ENCODE measurements around the gene LNX2. TPM values are rescaled to one million over a fixed set of nuclear protein-coding genes. Genes with fewer than 3 reads are reported as not detected.

LNX2 gene
- total and polyA plus RNA-seq, 12 donors: 2.9 to 26.5 (median 16.6) TPM

DNA sequence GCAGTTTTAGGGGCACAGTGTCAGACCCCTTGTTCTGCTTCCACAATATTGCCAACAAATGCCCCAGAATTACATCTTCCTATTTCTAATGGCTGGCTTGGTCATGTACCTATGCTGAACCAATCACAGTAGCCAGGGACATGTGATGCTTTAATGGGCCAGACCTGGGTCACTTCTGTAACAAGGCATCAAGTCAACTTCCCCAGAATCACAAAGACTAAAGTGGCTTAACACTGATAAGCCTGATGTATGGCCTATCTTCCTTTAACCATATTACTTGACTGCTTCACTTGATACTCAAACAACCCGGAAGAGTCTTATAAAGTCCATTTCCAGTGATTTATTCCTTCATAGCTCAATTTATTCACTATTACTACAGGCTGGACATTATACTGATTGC, 19.6 kb downstream of the LNX2 start:
- no peak overlapping the region for H3K4me3 ChIP-seq
- WGBS, 4 donors: 92 to 100% (median 94%) methylated on average over 1 of the region's 1 CpG
- peaks cover 21 to 31% of the 10 kb centered on the region in 2 donors for H3K4me1 ChIP-seq (replicated peaks in 1 of 2)
- no peaks in the 10 kb centered on the region for H3K36me3 ChIP-seq (replicated peaks in 1 of 2)
- no peaks in the 10 kb centered on the region for H3K9me3 ChIP-seq (replicated peaks in 1 of 3)
- TF ChIP-seq, protein P1, sequence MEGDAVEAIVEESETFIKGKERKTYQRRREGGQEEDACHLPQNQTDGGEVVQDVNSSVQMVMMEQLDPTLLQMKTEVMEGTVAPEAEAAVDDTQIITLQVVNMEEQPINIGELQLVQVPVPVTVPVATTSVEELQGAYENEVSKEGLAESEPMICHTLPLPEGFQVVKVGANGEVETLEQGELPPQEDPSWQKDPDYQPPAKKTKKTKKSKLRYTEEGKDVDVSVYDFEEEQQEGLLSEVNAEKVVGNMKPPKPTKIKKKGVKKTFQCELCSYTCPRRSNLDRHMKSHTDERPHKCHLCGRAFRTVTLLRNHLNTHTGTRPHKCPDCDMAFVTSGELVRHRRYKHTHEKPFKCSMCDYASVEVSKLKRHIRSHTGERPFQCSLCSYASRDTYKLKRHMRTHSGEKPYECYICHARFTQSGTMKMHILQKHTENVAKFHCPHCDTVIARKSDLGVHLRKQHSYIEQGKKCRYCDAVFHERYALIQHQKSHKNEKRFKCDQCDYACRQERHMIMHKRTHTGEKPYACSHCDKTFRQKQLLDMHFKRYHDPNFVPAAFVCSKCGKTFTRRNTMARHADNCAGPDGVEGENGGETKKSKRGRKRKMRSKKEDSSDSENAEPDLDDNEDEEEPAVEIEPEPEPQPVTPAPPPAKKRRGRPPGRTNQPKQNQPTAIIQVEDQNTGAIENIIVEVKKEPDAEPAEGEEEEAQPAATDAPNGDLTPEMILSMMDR (IDR thresholded peaks at IDR 0.05): no peak
- no peak for TF ChIP-seq POLR2A (IDR thresholded peaks at IDR 0.05)
- DNase-seq: no peak
- intact Hi-C loops (cut with DNase I): no loop called here
- H3K27me3 ChIP-seq: no peaks in the 10 kb centered on the region
- H3K27ac ChIP-seq: no peak overlapping the region

DNA sequence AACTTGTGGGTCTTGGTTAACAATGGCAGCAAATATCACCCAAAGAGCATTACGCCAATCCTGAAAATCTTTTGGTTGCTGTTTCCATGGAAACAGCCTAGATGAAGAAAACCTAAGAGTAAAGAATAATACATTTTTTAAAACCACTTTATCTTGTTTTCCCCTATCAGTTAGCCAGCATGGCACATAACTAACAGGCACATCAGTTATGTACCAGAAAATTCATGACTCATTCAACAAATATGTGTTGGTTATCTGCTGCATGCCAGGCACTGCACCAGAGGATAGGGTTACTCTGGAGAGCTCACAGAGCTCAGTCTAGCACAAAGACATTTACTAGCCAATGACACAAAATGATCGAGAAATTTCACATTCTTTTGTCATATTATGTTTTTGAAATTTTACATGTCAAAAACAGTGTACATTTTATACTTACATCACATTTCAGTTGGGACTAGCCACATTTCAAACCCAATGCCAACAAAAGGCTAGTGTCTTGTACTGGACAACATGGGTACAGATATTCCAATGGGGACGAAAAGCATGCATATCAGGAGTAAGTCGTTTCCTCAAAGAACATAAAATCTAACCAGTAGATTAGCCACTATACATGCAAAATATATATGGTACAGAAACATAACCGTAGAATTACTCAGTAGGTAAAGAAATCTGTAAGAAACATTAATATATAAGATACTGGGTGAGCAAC, 20.3 kb downstream of the LNX2 start:
- 69 to 88% (median 77%) methylated on average over 5 of the region's 5 CpGs for WGBS, 4 donors
- H3K27me3 ChIP-seq: no peaks in the 10 kb centered on the region
- H3K4me1 ChIP-seq (replicated peaks in 1 of 2): peaks cover 17 to 25% of the 10 kb centered on the region in 2 donors
- TF ChIP-seq POLR2A (IDR thresholded peaks at IDR 0.05): no peak
- TF ChIP-seq, protein P1 (IDR thresholded peaks at IDR 0.05): no peak
- no peak overlapping the region for H3K27ac ChIP-seq
- no peaks in the 10 kb centered on the region for H3K9me3 ChIP-seq (replicated peaks in 1 of 3)
- no peak overlapping the region for H3K4me3 ChIP-seq
- intact Hi-C loops (cut with DNase I): no loop called here
- H3K36me3 ChIP-seq (replicated peaks in 1 of 2): no peaks in the 10 kb centered on the region
- peak in 5 of 7 donors; percentile 32 to 51 (median 45) for DNase-seq

DNA sequence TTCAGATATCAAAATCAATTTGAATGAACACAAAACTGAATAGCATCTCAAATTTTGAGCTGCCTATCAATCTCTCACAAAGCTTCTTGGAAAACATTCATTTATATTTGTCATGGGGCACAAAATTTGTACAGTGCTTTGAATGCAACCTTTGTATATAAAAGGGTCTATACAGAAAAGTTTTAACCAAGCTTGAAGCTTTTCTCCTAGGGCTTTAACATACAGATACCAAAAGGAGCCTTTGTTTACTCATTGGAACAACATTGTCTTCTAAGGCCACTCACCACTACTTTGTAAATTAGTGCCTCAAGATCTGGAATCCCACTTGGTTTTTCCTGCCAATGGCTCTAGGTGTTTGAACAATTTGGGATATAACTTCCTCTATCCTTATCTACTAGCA, 21.2 kb downstream of the LNX2 start:
- intact Hi-C loops (cut with DNase I): no loop called here
- Histone ChIP-seq H3K9me3 (replicated peaks in 1 of 3) (no peaks in the 10 kb centered on the region), H3K27me3 (no peaks in the 10 kb centered on the region), H3K27ac (no peak overlapping the region), H3K4me1 (replicated peaks in 1 of 2) (peaks cover 16 to 24% of the 10 kb centered on the region in 2 donors), H3K4me3 (no peak overlapping the region), H3K36me3 (replicated peaks in 1 of 2) (no peaks in the 10 kb centered on the region)
- no peak for DNase-seq
- TF ChIP-seq POLR2A (IDR thresholded peaks at IDR 0.05): no peak
- TF ChIP-seq, protein P1 (IDR thresholded peaks at IDR 0.05): no peak

DNA sequence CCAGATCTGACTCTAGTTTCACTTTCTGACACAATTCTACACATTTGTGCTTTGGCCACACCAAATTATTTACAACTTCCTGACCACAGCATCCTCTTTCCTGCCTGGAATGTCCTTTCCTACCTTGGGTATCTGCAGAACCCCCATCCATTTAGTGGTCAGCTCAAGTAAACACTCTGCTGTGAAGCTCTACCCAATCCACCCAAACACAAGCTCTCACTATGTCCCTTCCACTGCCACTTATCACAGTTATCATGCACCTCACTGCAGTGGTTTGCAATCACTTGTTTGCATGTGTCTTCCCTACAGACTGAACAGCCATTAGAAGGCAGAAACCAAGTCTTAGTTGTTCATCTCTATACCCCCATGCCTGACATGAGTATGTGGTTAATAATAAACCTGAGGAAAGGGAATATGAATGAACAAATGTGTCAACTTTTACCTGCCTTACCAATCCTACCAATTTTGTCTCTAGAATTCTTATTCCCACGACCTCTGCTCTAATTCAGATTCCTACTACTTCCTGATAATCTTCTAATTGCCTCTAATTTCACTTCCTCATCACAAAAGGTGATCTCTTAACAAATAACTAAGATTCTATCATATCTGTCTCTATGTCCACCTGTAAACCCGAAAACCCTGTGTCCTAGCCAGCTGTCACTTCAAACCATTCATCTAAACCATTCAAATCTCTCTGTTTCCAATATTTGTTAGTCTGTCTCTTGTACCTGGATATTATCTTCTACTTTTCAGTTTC, 25.1 kb downstream of the LNX2 start:
- no peaks in the 10 kb centered on the region for H3K36me3 ChIP-seq (replicated peaks in 1 of 2)
- H3K9me3 ChIP-seq (replicated peaks in 1 of 3): no peaks in the 10 kb centered on the region
- TF ChIP-seq, protein P1 (IDR thresholded peaks at IDR 0.05): no peak
- no peak for TF ChIP-seq POLR2A (IDR thresholded peaks at IDR 0.05)
- H3K27me3 ChIP-seq: no peaks in the 10 kb centered on the region
- peaks cover 37 to 56% of the 10 kb centered on the region in 2 donors for H3K4me1 ChIP-seq (replicated peaks in 1 of 2)
- H3K4me3 ChIP-seq: no peak overlapping the region
- 86 to 92% (median 89%) methylated on average over 2 of the region's 2 CpGs for WGBS, 4 donors
- H3K27ac ChIP-seq: no peak overlapping the region
- DNase-seq: no peak
- intact Hi-C loops (cut with DNase I): no loop called here

Measured in adrenal gland (tissue), 12 donors.